Measurements from ENCODE around the gene PFDN4. TPM values are rescaled to one million over a fixed set of nuclear protein-coding genes. Genes with fewer than 3 reads are reported as not detected.

Gene PFDN4
- total and polyA plus RNA-seq, 2 of the 13 experiments (the other 11 are each of a cell fraction or from before 2014, with no cell fraction given) = 59.8 to 227 TPM

- TF ChIP-seq DBP (CRISPR knock-in tag; IDR thresholded peaks at IDR 0.05; ENCODE audit: not compliant biosample characterization) = peak; percentile 96
- TF ChIP-seq ZBTB3 (CRISPR knock-in tag; IDR thresholded peaks at IDR 0.05; ENCODE audit: borderline replicate concordance, low read depth) = no peak
- TF ChIP-seq JDP2 (CRISPR knock-in tag; IDR thresholded peaks at IDR 0.05; ENCODE audit: borderline replicate concordance) = peak; percentile 71; the same call in 1 of the 2 replicates
- peak; percentile 38 for TF ChIP-seq NFYC (CRISPR knock-in tag; IDR thresholded peaks at IDR 0.05)
- TF ChIP-seq MBNL3 (CRISPR knock-in tag; conservative IDR thresholded peaks at IDR 0.05) = no peak
- peak; percentile 76 for TF ChIP-seq PAXIP1 (CRISPR knock-in tag; conservative IDR thresholded peaks at IDR 0.05)
- TF ChIP-seq ZXDC (CRISPR knock-in tag; IDR thresholded peaks at IDR 0.05) = no peak
- peak; percentile 98 for TF ChIP-seq ZNF598 (CRISPR knock-in tag; IDR thresholded peaks at IDR 0.05; ENCODE audit: borderline replicate concordance)
- 0 out of 2 replicates have a peak, but pooled peaks have one; percentile 50 for TF ChIP-seq DDIT3 (CRISPR knock-in tag; IDR thresholded peaks at IDR 0.05)
- TF ChIP-seq YY1 (IDR thresholded peaks at IDR 0.05; ENCODE audit: insufficient read depth, insufficient replicate concordance, low read depth, low read length) = peak; percentile 98
- TF ChIP-seq ZNF343 (CRISPR knock-in tag; IDR thresholded peaks at IDR 0.05) = no peak
- TF ChIP-seq ZSCAN22 (CRISPR knock-in tag; IDR thresholded peaks at IDR 0.05) = no peak
- TF ChIP-seq SUZ12 (IDR thresholded peaks at IDR 0.05; ENCODE audit: low read depth, low read length) = no peak
- TF ChIP-seq ZNF350 (CRISPR knock-in tag; IDR thresholded peaks at IDR 0.05; ENCODE audit: borderline replicate concordance, low read depth) = peak; percentile 92; the same call in 1 of the 2 replicates
- peak; percentile 89 for TF ChIP-seq NRL (CRISPR knock-in tag; IDR thresholded peaks at IDR 0.05; ENCODE audit: borderline replicate concordance)
- TF ChIP-seq ZNF703 (CRISPR knock-in tag; IDR thresholded peaks at IDR 0.05; ENCODE audit: borderline replicate concordance) = no peak; the same call in 1 of the 2 replicates
- TF ChIP-seq EP300 (IDR thresholded peaks at IDR 0.05; ENCODE audit: low read depth in 2 of 2, low read length in 2 of 2) = peak; percentile 43 to 61; a peak in 3 of 4 replicates
- no peak; the same call in 1 of the 2 replicates for TF ChIP-seq EP300 (CRISPR knock-in tag; IDR thresholded peaks at IDR 0.05; ENCODE audit: borderline replicate concordance)
- no peak; the same call in 1 of the 2 replicates for TF ChIP-seq NR0B2 (CRISPR knock-in tag; IDR thresholded peaks at IDR 0.05)
- TF ChIP-seq KDM1A (CRISPR knock-in tag; IDR thresholded peaks at IDR 0.05) = peak; percentile 93
These were observed at the start of gene PFDN4 (continued) for GRCh38 chr20:54207743-54208547.
